ENCODE measurements around the gene TMEM201. TPM values are rescaled to one million over a fixed set of nuclear protein-coding genes. Genes with fewer than 3 reads are reported as not detected.
"Not testable (repeated sequence)": the region's sequence is repeated elsewhere in the genome, so short reads cannot be mapped to it uniquely, and the experiment has no call there.

The TMEM201 gene
- total RNA-seq, 2 experiments from 2014 or later: 7.5 to 21.9 TPM

DNA sequence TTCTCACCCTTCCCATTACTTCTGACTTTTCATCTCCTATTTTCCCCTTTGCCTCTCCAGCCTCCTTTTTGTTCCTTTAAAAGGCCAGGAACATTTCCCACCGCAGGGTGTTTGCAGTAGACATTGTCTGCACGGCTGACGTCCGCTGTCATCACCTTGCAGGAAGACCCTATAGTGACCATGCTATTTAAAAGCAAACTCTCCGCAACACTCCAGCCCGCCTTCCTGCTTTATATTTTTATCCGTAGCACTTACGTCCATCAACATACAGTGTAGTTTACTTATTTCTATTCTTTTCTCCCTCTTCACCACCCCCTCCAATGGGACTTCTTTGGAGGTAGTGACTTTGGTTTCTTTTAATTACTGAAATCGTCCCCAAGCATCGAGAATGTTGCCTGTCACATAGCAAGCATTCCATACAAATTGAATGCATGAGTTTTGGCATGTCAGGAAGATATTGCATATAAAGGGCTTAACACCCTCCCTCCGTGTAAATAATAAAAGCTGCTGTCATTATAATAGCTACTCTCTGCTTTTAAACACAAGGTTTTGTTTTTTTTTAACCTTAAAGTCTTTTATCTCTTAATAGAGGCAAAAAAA lies 29.7 kb upstream of the TMEM201 start:
- Histone ChIP-seq H3K36me3 (ENCODE audit: insufficient read depth, low read length) (peaks cover 82% of the 10 kb centered on the region), H3K9me3 (ENCODE audit: low read length) (peaks cover 8% of the 10 kb centered on the region; the same call in 1 of the 2 replicates), H3K4me2 (ENCODE audit: low read length) (peak overlapping the region; percentile 58), H3K4me3 (ENCODE audit: low read depth, low read length, poor library complexity, severe bottlenecking) (peak overlapping the region; percentile 35), H3K27ac (ENCODE audit: low read depth, low read length, poor library complexity, severe bottlenecking) (peak overlapping the region; percentile 69), H3K9me2 (ENCODE audit: insufficient read depth, low read length) (no peaks in the 10 kb centered on the region), H2AFZ (ENCODE audit: low read length) (no peak overlapping the region), H3K4me1 (ENCODE audit: insufficient read depth, low read length, poor library complexity, severe bottlenecking) (peaks cover 47% of the 10 kb centered on the region), H3K79me2 (ENCODE audit: insufficient read depth, low read depth, low read length) (peaks cover 41% of the 10 kb centered on the region; the same call in 1 of the 2 replicates), H4K20me1 (ENCODE audit: insufficient read depth, low read length) (no peaks in the 10 kb centered on the region)
- no peak for DNase-seq (ENCODE audit: low spot score)
- BruUV-seq (replicated peaks): no TSS peak
- TF ChIP-seq, protein P1, sequence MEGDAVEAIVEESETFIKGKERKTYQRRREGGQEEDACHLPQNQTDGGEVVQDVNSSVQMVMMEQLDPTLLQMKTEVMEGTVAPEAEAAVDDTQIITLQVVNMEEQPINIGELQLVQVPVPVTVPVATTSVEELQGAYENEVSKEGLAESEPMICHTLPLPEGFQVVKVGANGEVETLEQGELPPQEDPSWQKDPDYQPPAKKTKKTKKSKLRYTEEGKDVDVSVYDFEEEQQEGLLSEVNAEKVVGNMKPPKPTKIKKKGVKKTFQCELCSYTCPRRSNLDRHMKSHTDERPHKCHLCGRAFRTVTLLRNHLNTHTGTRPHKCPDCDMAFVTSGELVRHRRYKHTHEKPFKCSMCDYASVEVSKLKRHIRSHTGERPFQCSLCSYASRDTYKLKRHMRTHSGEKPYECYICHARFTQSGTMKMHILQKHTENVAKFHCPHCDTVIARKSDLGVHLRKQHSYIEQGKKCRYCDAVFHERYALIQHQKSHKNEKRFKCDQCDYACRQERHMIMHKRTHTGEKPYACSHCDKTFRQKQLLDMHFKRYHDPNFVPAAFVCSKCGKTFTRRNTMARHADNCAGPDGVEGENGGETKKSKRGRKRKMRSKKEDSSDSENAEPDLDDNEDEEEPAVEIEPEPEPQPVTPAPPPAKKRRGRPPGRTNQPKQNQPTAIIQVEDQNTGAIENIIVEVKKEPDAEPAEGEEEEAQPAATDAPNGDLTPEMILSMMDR (conservative IDR thresholded peaks at IDR 0.05; ENCODE audit: low read length): no peak; the same call in 1 of the 2 replicates
- no peak for TF ChIP-seq EZH2phosphoT487 (IDR thresholded peaks at IDR 0.05; ENCODE audit: borderline replicate concordance, low read depth, low read length)
- intact Hi-C loops (cut with micrococcal nuclease; ENCODE audit: unreplicated experiment): no loop called here
- ChIA-PET POLR2A (interaction anchor here (0.5 to 2.4 kb wide), 6 partner anchors 8 to 722 kb away, joined by 3 to 10 read pairs (median 3); partner anchors contain the start of gene SLC25A33), CTCF (ENCODE audit: unreplicated experiment) (interaction anchor here (0.6 kb wide), 1 partner anchor 160 kb away, joined by 3 read pairs; no protein-coding TSS in a partner anchor)

GRCh38 chr1:9559673-9560072 lies 29.0 kb upstream of the TMEM201 start:
- ChIA-PET POLR2A (interaction anchor here (0.6 to 0.9 kb wide), 4 partner anchors 18 to 723 kb away, joined by 3 read pairs; partner anchors contain the start of gene SLC25A33), CTCF (ENCODE audit: unreplicated experiment) (interaction anchor here (0.9 kb wide), 1 partner anchor 22 kb away, joined by 3 read pairs; no protein-coding TSS in a partner anchor)
- H3K4me3 ChIP-seq (ENCODE audit: low read depth, low read length, poor library complexity, severe bottlenecking): peak overlapping the region; percentile 35
- H3K4me2 ChIP-seq (ENCODE audit: low read length): peak overlapping the region; percentile 58
- no peaks in the 10 kb centered on the region for H3K9me2 ChIP-seq (ENCODE audit: insufficient read depth, low read length)
- intact Hi-C loops (cut with micrococcal nuclease; ENCODE audit: unreplicated experiment): loop anchor here (2.0 kb wide), 1 partner anchor 21 kb away; the partner anchor contains the start of gene SLC25A33
- no peak for TF ChIP-seq EZH2phosphoT487 (IDR thresholded peaks at IDR 0.05; ENCODE audit: borderline replicate concordance, low read depth, low read length)
- TF ChIP-seq, protein P1 (conservative IDR thresholded peaks at IDR 0.05; ENCODE audit: low read length): no peak
- H3K4me1 ChIP-seq (ENCODE audit: insufficient read depth, low read length, poor library complexity, severe bottlenecking): peaks cover 47% of the 10 kb centered on the region
- no TSS peak for BruUV-seq (replicated peaks)
- H4K20me1 ChIP-seq (ENCODE audit: insufficient read depth, low read length): no peaks in the 10 kb centered on the region
- H3K79me2 ChIP-seq (ENCODE audit: insufficient read depth, low read depth, low read length): peaks cover 40% of the 10 kb centered on the region; the same call in 1 of the 2 replicates
- peaks cover 11% of the 10 kb centered on the region; the same call in 1 of the 2 replicates for H3K9me3 ChIP-seq (ENCODE audit: low read length)
- DNase-seq (ENCODE audit: low spot score): peak; percentile 25
- peak overlapping the region; percentile 69 for H3K27ac ChIP-seq (ENCODE audit: low read depth, low read length, poor library complexity, severe bottlenecking)
- H3K36me3 ChIP-seq (ENCODE audit: insufficient read depth, low read length): peaks cover 80% of the 10 kb centered on the region
- H2AFZ ChIP-seq (ENCODE audit: low read length): peak overlapping the region; percentile 29; the same call in 1 of the 2 replicates

- not testable (repeated sequence) for DNase-seq (ENCODE audit: low spot score); H3K9me2 ChIP-seq (ENCODE audit: insufficient read depth, low read length); H4K20me1 ChIP-seq (ENCODE audit: insufficient read depth, low read length); BruUV-seq (replicated peaks)
- H3K4me1 ChIP-seq (ENCODE audit: insufficient read depth, low read length, poor library complexity, severe bottlenecking): peaks cover 47% of the 10 kb centered on the region
- H3K36me3 ChIP-seq (ENCODE audit: insufficient read depth, low read length): peaks cover 81% of the 10 kb centered on the region
- CTCF ChIA-PET (ENCODE audit: unreplicated experiment): interaction anchor here (0.9 kb wide), 1 partner anchor 22 kb away, joined by 3 read pairs; no protein-coding TSS in a partner anchor
- peaks cover 40% of the 10 kb centered on the region; the same call in 1 of the 2 replicates for H3K79me2 ChIP-seq (ENCODE audit: insufficient read depth, low read depth, low read length)
- H3K4me3 ChIP-seq (ENCODE audit: low read depth, low read length, poor library complexity, severe bottlenecking): peak overlapping the region; percentile 35
- intact Hi-C loops (cut with micrococcal nuclease; ENCODE audit: unreplicated experiment): loop anchor here (2.0 kb wide), 1 partner anchor 21 kb away; the partner anchor contains the start of gene SLC25A33
- H3K27ac ChIP-seq (ENCODE audit: low read depth, low read length, poor library complexity, severe bottlenecking): peak overlapping the region; percentile 69
- POLR2A ChIA-PET: interaction anchor here (0.6 to 0.9 kb wide), 2 partner anchors 18 to 31 kb away, joined by 3 read pairs; no protein-coding TSS in a partner anchor
- H3K9me3 ChIP-seq (ENCODE audit: low read length): peaks cover 11% of the 10 kb centered on the region; the same call in 1 of the 2 replicates
- peak overlapping the region; percentile 29; the same call in 1 of the 2 replicates for H2AFZ ChIP-seq (ENCODE audit: low read length)
- H3K4me2 ChIP-seq (ENCODE audit: low read length): peak overlapping the region; percentile 58
Measured at GRCh38 chr1:9560090-9560489, 28.6 kb upstream of the TMEM201 start.

Data from OCI-LY7 (cell line).